Brain microvascular endothelial cell (primary cell): ENCODE data around the gene NLK.

ENCODE experiments used
- DNase-seq: peaks from one replicate; pipeline ENCODE4 v3.0.0-alpha.2; 2020
- H3K27ac ChIP-seq: fragments of 250-450 bp; sonication (Bioruptor Pico); 2 replicates; pipeline ENCODE4 v1.5.1; 2020; ENCODE audit warnings: mild to moderate bottlenecking, moderate library complexity
- H3K27me3 ChIP-seq: fragments of 250-450 bp; sonication (Bioruptor Pico); replicated peaks from 2 replicates; pipeline ENCODE4 v1.5.1; 2020; ENCODE audit warnings: mild to moderate bottlenecking
- H3K36me3 ChIP-seq: fragments of 250-450 bp; sonication (Bioruptor Pico); replicated peaks from 2 replicates; pipeline ENCODE4 v1.5.1; 2020; ENCODE audit warnings: mild to moderate bottlenecking
- H3K4me3 ChIP-seq: 2 replicates; pipeline ENCODE4 v1.5.1; 2011; ENCODE audit warnings: low read depth, mild to moderate bottlenecking, control low read depth, low read length, moderate library complexity
- in situ Hi-C: cut with HindIII; loops from 2 replicates; pipeline ENCODE4 v1.10.0; 2017; ENCODE audit warnings: low sequenced_read_pairs, low pct_ligation_motif_present
- TF ChIP-seq, protein P1 (sequence below): IDR thresholded peaks from 2 replicates; pipeline ENCODE4 v1.5.1; 2011; ENCODE audit warnings: low read depth, mild to moderate bottlenecking, moderate library complexity, low read length, control low read depth, inconsistent platforms; ENCODE audit errors: missing control alignments

The NLK gene

DNA sequence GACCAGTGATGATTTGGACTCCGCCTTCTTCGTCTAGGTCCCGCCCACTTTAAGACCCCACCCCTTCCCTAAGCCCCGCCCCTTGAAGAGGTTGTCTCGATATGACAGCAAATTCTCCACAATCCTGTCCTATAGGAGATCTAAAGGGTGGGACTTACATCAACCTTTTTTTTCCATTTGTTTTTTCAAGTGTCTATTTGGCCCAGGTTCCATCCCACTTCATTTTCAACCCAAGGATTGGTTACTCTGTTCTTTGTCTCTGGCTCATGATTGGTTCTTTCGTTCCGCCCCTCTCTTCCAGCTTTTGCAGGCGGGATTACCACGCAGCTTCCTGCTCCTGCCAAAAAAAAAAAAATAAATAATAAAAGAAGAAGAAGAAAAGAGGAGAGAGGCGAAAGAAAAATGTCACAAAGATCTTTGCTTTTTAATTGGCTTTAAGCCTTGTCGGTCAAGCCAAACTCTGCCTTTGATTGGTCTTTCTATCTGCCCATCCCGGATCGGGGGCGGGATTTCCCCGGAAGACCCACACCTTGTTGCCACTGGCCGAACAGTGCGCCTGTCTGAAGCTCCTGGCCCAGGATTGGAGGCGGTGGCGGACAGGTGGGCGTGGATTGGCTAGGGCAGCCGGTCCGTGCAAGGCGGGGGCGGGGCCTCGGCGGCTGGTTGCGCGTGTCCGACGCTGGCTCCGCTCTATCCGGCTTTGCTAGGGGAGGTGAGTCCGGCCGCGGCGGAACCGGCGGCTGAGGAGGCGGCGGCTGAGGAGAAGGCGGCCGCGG is 1.2 kb upstream of the NLK start:
- TF ChIP-seq, protein P1, sequence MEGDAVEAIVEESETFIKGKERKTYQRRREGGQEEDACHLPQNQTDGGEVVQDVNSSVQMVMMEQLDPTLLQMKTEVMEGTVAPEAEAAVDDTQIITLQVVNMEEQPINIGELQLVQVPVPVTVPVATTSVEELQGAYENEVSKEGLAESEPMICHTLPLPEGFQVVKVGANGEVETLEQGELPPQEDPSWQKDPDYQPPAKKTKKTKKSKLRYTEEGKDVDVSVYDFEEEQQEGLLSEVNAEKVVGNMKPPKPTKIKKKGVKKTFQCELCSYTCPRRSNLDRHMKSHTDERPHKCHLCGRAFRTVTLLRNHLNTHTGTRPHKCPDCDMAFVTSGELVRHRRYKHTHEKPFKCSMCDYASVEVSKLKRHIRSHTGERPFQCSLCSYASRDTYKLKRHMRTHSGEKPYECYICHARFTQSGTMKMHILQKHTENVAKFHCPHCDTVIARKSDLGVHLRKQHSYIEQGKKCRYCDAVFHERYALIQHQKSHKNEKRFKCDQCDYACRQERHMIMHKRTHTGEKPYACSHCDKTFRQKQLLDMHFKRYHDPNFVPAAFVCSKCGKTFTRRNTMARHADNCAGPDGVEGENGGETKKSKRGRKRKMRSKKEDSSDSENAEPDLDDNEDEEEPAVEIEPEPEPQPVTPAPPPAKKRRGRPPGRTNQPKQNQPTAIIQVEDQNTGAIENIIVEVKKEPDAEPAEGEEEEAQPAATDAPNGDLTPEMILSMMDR: no peak

DNA sequence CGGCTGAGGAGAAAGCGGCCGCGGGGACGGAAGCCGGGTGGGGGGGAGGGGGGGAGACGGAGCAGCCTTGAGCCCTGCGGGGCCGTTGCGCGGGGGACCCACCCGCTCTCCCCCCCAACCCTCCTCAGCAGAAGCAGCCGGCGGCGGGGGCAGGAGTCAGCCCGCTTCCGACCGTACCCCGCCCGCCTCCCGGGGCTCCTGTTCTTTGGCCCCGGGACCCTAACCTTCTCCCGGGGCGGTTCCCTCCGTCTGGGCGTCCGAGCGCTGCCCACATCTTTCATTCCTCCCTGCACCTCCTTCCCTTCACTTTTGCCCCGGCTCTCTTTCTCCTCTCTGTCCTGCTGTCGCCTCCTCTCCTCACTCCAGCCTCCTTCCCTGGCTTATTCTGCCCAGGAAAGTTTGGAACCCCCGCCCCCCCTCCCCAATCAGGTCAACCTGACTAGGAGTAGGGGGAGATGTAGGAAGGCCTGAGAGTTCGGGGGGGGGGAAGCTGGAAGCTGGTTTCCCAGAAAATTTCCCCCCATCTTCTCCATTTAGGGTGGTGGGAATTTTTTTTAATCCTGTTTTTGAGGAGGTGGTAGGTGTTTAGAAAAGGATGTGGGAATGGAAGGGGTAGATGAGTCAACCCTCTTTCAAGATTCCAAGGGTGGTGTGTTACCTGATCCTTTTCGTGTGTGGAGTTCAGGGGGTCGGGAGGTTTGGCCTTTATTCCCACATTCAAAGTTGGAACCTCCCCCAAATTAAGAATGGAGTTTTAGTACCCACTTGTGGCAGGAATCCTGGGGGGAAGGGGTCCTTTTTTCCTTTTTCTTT is 427 bp upstream of the NLK start:
- TF ChIP-seq, protein P1: no peak
- in situ Hi-C loops: no loop called here
- Histone ChIP-seq H3K4me3 (peak overlapping the region; percentile 78), H3K36me3 (no peaks in the 10 kb centered on the region), H3K27me3 (no peaks in the 10 kb centered on the region), H3K27ac (peak overlapping the region; percentile 46)
- no peak for DNase-seq

More for the DNA sequence above, 1.2 kb upstream of the NLK start:
- H3K27me3 ChIP-seq: no peaks in the 10 kb centered on the region
- in situ Hi-C loops: no loop called here
- H3K36me3 ChIP-seq: no peaks in the 10 kb centered on the region
- H3K27ac ChIP-seq: no peak overlapping the region
- peak overlapping the region; percentile 78 for H3K4me3 ChIP-seq
- peak; percentile 100 for DNase-seq

DNA sequence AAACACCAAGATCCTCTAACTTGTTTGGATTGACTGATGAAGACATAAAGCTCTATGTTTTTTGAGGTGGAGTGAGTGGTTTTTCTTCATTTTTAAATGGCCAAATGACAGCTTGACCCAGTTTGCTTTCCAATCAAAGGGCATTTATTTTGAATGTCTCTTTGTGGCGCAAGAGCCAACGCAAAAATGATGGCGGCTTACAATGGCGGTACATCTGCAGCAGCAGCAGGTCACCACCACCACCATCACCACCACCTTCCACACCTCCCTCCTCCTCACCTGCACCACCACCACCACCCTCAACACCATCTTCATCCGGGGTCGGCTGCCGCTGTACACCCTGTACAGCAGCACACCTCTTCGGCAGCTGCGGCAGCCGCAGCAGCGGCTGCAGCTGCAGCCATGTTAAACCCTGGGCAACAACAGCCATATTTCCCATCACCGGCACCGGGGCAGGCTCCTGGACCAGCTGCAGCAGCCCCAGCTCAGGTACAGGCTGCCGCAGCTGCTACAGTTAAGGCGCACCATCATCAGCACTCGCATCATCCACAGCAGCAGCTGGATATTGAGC is 329 bp downstream of the NLK start:
- peak overlapping the region; percentile 78 for H3K4me3 ChIP-seq
- no peaks in the 10 kb centered on the region for H3K36me3 ChIP-seq
- in situ Hi-C loops: no loop called here
- no peaks in the 10 kb centered on the region for H3K27me3 ChIP-seq
- H3K27ac ChIP-seq: no peak overlapping the region
- DNase-seq: no peak
- TF ChIP-seq, protein P1: no peak

DNA sequence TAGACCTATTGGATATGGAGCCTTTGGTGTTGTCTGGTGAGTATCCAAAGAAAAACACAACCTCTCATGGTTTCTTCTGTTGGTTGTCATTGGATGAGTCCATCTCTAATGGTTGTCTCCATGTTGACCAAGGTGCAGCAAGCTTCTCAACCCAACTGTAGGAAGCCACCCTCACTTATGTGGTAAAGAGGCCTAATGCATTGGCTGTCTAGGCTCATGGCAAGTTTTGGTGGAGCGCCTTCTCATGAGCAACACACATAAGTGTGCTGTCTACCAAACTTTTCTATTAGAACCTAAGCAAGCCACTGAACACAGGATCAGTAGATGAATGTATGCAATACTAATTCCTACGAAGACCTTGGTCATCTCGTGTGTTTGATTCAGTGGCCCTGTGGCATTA is 819 bp downstream of the NLK start:
- no peak for DNase-seq
- H3K36me3 ChIP-seq: no peaks in the 10 kb centered on the region
- no peak overlapping the region for H3K27ac ChIP-seq
- H3K4me3 ChIP-seq: peak overlapping the region; percentile 20
- in situ Hi-C loops: no loop called here
- TF ChIP-seq, protein P1: no peak
- H3K27me3 ChIP-seq: no peaks in the 10 kb centered on the region

DNA sequence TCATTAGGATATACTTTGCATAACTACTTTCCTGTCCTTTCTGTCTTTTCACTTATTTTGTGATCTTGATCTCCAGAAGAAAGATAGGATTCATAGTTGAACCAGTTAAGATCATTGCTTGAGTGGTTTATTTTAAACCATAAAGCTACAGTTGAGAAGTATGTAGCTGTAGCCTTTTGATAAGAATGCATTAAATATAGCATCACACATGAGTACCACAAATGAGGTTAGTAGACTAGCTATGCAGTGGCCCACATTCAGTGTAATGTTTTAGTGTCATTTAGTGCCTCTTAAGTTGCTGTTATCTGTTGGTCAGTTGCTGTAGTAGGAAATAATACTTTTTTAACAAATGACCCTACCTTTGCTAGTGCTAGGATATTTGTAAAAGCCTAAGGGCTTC is 1.3 kb downstream of the NLK start:
- H3K27me3 ChIP-seq: no peaks in the 10 kb centered on the region
- H3K4me3 ChIP-seq: peak overlapping the region; percentile 20
- DNase-seq: no peak
- TF ChIP-seq, protein P1: no peak
- in situ Hi-C loops: no loop called here
- H3K27ac ChIP-seq: no peak overlapping the region
- H3K36me3 ChIP-seq: no peaks in the 10 kb centered on the region
